GM18508 (cell line): ENCODE data around the gene ZNF14.
"Not testable (repeated sequence)": the region's sequence is repeated elsewhere in the genome, so short reads cannot be mapped to it uniquely, and the experiment has no call there.

Source experiments
- ATAC-seq: cut with Tn5 transposase; IDR thresholded peaks from one replicate; pipeline ENCODE4 v1.9.1; 2021; ENCODE audit warnings: moderate number of reproducible peaks; ENCODE audit not compliant: insufficient read depth, unreplicated experiment

ZNF14 gene

GRCh38 chr19:19697589-19697988 lies 35.3 kb downstream of the ZNF14 start:
- ATAC-seq, result no peak

- no peak for ATAC-seq
These were observed 36.5 kb downstream of the ZNF14 start for GRCh38 chr19:19696386-19696785.

GRCh38 chr19:19691683-19692082 lies 41.2 kb downstream of the ZNF14 start:
- ATAC-seq, result no peak

GRCh38 chr19:19689023-19689422 lies 43.9 kb downstream of the ZNF14 start:
- not testable (repeated sequence) for ATAC-seq

- ATAC-seq, result no peak
These were observed 45.8 kb downstream of the ZNF14 start for GRCh38 chr19:19687090-19687489.

GRCh38 chr19:19686580-19686979 lies 46.3 kb downstream of the ZNF14 start:
- no peak for ATAC-seq

- ATAC-seq, result not testable (repeated sequence)
These were observed 46.8 kb downstream of the ZNF14 start for GRCh38 chr19:19686119-19686518.

- ATAC-seq, result no peak
These were observed 53.5 kb downstream of the ZNF14 start for GRCh38 chr19:19679176-19680073.

GRCh38 chr19:19677579-19677978 lies 55.3 kb downstream of the ZNF14 start:
- ATAC-seq, result no peak

GRCh38 chr19:19674315-19674714 lies 58.6 kb downstream of the ZNF14 start:
- no peak for ATAC-seq

- ATAC-seq, result no peak
These were observed 60.1 kb downstream of the ZNF14 start for GRCh38 chr19:19672816-19673215.

GRCh38 chr19:19670070-19670551 lies 62.8 kb downstream of the ZNF14 start:
- no peak for ATAC-seq

- peak; percentile 63 for ATAC-seq
These were observed 64.5 kb downstream of the ZNF14 start, which contains the start of gene ZNF101 for GRCh38 chr19:19668230-19669012. TSS of gene ZNF101 (plus strand) at chr19:19668839. CDS start at chr19:19668964, 125 bp downstream.

GRCh38 chr19:19665420-19665948 lies 67.4 kb downstream of the ZNF14 start:
- not testable (repeated sequence) for ATAC-seq

GRCh38 chr19:19663256-19664120 lies 69.4 kb downstream of the ZNF14 start, which contains the start of gene ATP13A1:
TSS of gene ATP13A1 (minus strand) at chr19:19663676. CDS start at chr19:19663666, 10 bp downstream.
- peak; percentile 52 for ATAC-seq

GRCh38 chr19:19662871-19663255 lies 70.0 kb downstream of the ZNF14 start:
- no peak for ATAC-seq

GRCh38 chr19:19662344-19662743 lies 70.6 kb downstream of the ZNF14 start:
- no peak for ATAC-seq

- peak; percentile 27 for ATAC-seq
These were observed 71.1 kb downstream of the ZNF14 start for GRCh38 chr19:19661675-19662251.

- ATAC-seq, result no peak
These were observed 71.7 kb downstream of the ZNF14 start for GRCh38 chr19:19661141-19661674.
